Stimulated activated CD8-positive, alpha-beta memory T cell treated with anti-CD3 and anti-CD28 coated beads, Interleukin-15, amount 100 ng/mL, for 24 hours (primary cell): ENCODE data around the gene LPCAT2.

Source experiments
- DNase-seq: peaks from one replicate; pipeline ENCODE4 v3.0.0-alpha.2; 2020; ENCODE audit warnings: low read depth

Gene LPCAT2

GRCh38 chr16:55555436-55555835, 46.6 kb downstream of the LPCAT2 start:
- DNase-seq = no peak

- DNase-seq = no peak
Measured at GRCh38 chr16:55557186-55557585, 48.3 kb downstream of the LPCAT2 start.

DNA sequence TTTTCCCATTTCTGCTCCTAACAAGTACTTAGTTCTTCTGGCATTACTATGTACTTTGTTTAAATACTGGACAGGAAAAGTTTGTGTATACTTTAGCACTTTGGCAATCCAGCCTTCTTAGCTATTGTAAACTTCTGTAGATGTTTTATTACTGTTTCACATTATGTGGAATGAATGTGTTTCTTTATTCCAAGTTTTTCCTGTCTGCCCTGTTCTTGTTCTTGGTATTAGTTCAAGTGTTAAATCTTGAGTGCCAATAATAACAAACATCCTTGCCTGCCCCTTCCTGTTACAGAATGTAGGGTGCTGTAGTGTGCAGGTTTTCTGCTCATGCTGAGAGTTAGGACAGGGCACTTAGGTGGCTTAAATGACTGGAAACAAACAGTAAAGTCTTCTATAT, 50.4 kb downstream of the LPCAT2 start:
- no peak for DNase-seq

DNA sequence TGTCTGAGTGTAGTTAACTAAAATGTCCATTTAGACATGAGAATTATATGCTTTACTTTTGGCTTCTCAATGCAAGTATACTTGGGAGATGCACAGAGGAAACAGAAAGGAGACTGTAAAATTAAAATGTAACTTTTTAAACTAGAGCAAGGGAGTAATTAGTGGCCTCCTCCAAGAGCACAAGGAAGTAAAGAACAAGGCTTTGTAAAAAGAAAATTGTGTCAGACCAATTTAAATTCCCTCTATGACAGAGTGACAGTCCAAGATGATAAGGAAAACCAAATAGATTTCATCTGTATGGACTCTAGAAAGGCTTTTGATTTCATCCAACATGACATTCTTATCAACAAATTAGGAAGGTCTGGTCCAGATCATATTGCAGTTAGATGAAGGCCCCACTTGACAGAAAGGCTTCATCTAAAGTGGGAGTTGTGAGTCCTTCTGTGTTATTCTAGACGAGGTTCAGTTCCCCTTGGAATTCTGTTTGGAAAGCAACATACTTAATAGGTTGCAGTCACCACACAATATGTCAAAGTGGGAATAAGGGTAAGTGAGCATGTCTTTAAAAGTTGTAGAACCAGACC, 51.2 kb downstream of the LPCAT2 start:
- DNase-seq = no peak

DNA sequence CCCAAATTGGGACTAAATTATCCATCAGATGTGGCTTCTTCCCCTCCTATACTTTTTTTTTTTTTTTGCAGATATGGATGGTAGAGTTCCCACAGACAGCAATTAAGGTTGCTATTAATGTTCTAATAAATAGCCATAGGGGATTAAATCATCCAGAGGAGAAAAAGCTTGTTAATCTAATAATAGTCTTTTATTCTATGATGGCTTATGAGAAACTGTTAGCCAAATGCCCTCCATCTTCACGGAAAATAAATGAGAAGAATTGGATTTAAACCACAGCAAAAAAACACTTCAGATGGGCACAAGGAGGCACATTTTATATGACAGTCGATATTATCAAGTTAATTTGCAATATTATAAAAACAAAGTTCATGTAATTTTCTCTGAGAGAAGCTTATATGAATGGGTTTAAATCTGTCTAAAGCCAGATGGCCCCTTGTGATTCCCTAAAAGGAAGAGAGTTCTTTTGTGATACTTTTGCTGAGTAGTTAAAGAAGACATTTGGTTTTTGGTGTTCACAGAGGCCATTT, 52.5 kb downstream of the LPCAT2 start:
- DNase-seq = no peak

GRCh38 chr16:55562936-55563335, 54.1 kb downstream of the LPCAT2 start:
- DNase-seq = no peak

DNA sequence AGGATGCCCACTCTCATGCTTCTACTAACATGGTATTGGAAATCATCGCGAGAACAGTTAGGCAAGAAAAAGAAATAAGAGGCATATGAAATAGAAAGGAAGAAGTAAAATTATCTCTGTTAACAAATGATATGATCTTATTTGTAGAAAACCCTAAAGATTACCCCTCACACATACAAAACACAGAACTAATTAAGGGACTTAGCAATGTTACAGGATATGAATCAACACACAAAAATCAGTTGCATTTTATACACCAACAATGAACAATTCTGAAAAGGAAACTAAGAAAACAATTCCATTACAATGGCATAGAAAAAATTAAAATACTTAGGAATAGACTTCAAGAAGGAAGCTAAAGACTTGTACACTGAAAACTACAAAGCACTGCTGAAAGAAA, 54.9 kb downstream of the LPCAT2 start:
- DNase-seq = no peak

- no peak for DNase-seq
Measured at GRCh38 chr16:55565086-55565485, 56.2 kb downstream of the LPCAT2 start.

- no peak for DNase-seq
Measured at GRCh38 chr16:55566432-55567175, 57.7 kb downstream of the LPCAT2 start, which contains the start of gene CAPNS2. TSS of gene CAPNS2 (plus strand) at chr16:55566684. CDS start at chr16:55566757, 73 bp downstream.

- DNase-seq = no peak
Measured at GRCh38 chr16:55567382-55567781, 58.5 kb downstream of the LPCAT2 start.

DNA sequence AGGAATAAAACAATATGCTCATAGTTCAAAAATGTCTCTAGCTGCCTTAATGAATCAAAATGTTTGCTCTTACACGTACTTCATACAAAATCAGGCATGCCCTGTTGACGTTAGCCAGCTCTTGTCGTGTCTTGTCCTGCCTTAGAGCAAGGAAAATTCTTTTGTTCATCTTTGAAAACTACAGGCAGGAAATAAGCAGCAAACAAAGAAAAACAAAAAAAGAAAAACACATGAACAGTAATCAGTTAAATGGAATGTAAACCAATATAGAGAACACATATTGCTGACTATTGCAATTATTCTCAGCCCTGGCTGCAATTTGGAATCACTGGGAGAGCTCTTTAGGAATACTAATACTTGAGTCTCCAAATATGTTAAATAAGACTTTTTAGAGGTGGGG, 59.3 kb downstream of the LPCAT2 start:
- no peak for DNase-seq

DNA sequence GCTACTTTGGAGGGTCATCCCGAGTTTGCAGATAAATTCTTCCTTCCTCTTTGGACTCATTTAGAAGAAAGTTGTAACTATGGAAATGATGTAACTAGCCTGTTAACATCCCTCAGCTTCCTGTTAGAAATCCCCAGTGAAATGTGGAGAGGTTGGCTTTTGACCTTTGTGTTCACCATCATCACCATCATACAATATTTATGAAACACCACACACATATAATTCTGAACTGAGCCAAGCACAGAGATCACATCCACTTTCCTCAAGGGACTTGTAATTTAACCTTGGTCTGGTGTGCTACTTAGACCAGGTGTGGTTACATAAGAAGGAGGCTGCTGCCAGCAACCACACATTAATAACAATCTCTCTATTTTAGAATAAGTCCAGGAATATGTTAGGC, 60.2 kb downstream of the LPCAT2 start:
- DNase-seq = no peak

DNA sequence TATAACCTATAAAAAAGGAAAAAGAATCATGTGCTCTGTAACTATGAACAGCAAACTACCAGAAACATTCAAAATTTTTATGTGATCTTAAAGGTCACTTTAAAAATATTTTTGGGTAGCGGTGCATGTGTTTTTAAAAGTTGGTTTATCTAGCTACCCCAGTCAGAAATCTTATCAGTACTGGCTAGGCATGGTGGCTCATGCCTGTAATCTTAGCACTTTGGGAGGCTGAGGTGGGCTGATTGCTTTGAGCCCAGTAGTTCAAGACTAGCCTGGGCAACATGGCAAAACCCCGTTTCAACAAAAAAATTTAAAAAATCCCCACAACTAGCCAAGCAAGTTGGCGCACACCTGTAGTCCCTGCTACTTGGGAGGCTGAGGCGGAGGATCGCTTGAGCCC, 61.3 kb downstream of the LPCAT2 start:
- no peak for DNase-seq

DNA sequence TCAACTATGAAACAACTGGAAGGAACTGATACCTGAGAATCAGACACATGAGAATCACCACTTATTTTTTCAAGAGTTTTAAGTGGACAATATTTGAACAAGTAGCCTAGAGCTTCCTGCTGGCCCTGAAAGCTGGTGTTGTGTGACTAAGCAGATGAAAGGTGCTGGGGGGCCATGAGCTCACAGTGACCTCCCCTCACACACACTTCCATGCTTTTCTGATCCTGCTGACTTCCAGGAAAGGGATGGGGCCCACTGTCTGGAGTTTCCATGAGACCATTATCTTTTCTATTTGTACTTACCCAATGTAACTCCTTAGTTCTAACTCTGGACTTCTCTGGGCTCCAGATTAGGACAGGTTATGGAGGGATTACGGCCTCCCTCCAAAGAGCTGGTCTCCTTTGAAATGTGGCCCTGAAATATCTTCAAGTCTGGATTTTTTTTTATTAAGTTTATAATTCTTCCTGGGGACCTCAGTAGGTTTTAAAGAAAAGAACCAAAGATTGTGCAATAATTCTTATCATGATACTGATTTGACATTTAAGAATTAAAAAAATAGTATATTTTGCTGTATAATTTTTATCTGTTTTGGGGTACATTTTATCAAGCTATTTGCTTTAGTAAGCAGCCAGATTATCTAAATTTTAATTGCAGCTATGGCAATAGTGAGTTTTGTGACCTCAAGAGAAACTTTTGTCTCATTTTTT, 62.5 kb downstream of the LPCAT2 start:
- DNase-seq = no peak

- no peak for DNase-seq
Measured at GRCh38 chr16:55572439-55572838, 63.6 kb downstream of the LPCAT2 start.

DNA sequence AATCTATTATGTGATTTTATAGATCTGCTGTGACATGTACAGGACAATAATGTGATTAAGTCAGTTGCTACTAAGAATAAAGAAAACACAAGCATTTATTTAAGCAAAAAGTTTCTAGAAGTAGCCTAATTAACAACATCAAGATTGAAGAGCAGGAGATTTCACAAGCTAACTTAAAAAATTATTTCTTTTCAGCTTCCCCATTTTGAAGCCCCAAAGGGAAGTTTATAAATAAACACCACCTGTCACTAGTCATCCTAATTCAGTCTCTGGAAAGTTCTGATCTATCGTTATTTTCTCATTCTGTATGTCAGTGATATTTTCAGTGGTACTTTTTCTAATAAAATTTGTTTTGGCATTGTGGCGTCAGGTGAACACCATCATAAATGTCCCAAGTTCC, 65.9 kb downstream of the LPCAT2 start:
- DNase-seq = no peak

DNA sequence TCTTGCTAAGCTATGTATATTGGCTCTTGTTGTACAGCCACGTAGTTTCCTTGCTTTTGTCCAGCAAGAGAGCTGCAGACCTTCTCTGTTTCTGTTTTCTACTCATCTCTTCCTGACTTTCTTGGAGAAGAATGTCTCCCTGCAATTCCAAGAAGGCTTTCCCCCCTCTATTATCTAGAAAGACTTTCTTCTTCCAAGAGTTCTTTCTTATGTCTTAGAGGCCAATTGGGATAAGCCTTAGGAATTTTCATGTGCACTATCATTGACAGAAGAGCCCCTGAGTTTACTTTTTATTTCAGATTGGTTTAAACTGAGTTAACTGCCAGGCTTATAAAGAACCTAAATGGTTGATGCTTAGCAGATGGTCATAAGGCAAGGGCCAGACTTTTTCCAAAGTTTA, 66.6 kb downstream of the LPCAT2 start:
- no peak for DNase-seq

DNA sequence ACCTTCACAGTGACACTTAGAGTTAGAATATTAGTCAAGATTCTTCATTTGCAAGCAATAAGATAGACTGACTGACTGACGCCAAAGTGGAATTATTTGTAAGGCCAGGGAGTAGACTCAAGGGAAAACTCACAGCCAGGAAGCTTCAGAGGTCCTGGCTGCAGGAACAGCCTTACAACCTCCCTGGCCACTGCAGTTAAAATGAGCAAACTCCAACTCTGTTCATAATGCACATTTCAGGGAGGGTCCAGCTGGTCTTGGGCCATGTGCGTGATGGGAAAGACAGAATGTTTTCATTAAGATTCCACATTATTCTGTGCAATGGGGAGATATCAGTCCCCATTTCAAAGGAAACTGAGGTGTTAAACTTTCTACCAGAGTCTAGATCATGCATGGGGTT, 67.5 kb downstream of the LPCAT2 start:
- DNase-seq = no peak

DNA sequence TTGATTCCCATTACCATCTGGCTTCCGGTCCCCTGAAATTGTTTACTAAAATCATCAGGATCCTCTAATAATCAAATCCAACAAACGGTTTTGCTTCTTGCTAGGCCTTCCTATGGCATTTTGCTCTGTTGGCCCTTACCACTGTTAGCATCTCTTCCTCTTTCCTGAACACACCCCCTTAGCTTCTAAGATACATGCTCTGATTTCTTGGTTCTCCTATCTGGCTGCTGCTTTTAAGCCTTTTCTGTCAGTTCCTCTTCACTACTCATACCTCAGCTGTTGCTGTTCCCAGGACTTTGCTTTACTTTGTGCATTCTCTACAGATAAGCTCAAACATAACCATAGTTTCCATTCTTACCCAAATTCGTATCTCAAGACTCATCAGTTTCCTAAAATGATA, 69.0 kb downstream of the LPCAT2 start:
- DNase-seq = no peak

DNA sequence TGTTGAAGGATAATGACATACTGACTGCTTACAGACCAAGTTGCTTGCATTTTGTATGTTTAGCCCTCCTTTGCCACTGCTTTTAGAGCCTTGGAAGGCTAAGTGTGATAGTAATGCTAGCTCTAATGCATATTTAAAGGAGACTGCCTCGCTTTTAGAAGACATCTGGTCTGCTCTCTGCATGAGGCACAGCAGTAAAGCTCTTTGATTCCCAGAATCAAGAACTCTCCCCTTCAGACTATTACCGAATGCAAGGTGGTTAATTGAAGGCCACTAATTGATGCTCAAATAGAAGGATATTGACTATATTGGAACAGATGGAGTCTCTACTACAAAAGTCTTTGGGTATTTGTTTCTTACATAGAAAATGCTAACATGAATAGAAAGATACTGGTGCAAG, 76.8 kb downstream of the LPCAT2 start:
- DNase-seq = no peak

- DNase-seq = no peak
Measured at GRCh38 chr16:55588799-55589198, 79.9 kb downstream of the LPCAT2 start.

DNA sequence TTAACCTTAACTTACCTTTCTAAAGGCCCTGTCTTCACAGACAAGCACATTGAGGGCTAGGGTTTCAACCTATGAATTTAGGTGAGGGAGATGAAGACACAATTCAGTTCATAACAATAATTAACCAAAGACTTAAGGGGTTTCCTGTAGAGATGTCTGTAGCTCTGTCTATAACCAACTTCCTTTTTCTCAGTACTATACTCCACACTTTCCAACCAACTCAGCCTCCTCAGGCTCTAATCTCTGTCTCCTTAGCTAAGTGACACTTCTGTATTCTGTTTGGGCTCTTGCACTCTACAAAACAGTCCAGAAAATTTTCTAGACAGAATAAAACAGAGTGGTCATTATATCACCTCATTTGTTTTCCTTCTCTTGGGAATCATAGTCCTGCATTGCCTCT, 83.4 kb downstream of the LPCAT2 start:
- no peak for DNase-seq

- DNase-seq = no peak
Measured at GRCh38 chr16:55597928-55598327, 89.1 kb downstream of the LPCAT2 start.
